CD14-positive monocyte (primary cell): ENCODE data around the gene MAP4K3. TPM values are rescaled to one million over a fixed set of nuclear protein-coding genes. Genes with fewer than 3 reads are reported as not detected.

Experiments
- DNase-seq, 3 donors: peaks; one replicate each; pipeline ENCODE4 v3.0.0-alpha.2; 2011 to 2022
- H2AFZ ChIP-seq: 2 replicates; pipeline ENCODE4 v1.6.0; 2012; ENCODE audit warnings: mild to moderate bottlenecking, low read depth, low read length, inconsistent platforms; ENCODE audit not compliant: insufficient read depth, poor library complexity, severe bottlenecking
- H3K27ac ChIP-seq, 2 donors: 1 replicate in 1 of 2; 2 replicates in 1 of 2; pipeline ENCODE4 v1.5.1; 2012 to 2013; ENCODE audit warnings: low read length in 2 of 2, control low read depth in 1 of 2, inconsistent platforms in 1 of 2, low read depth in 1 of 2, mild to moderate bottlenecking in 1 of 2
- H3K27me3 ChIP-seq, 2 donors: one replicate each; pipeline versions ENCODE4 v1.6.0 to v1.6.1; 2011 to 2013; ENCODE audit warnings: low read length in 2 of 2; ENCODE audit not compliant: control insufficient read depth in 2 of 2, insufficient read depth in 2 of 2
- H3K36me3 ChIP-seq, 2 donors: replicated peaks in 1 of 2; 1 replicate in 1 of 2; 2 replicates in 1 of 2; pipeline versions ENCODE4 v1.5.1 to v1.6.1; 2012 to 2013; ENCODE audit warnings: low read length in 2 of 2, control low read depth in 1 of 2, inconsistent platforms in 1 of 2, mild to moderate bottlenecking in 1 of 2; ENCODE audit not compliant: insufficient read depth in 2 of 2, control insufficient read depth in 1 of 2
- H3K4me1 ChIP-seq, 2 donors: 1 replicate in 1 of 2; 2 replicates in 1 of 2; pipeline versions ENCODE4 v1.5.1 to v1.6.1; 2012 to 2013; ENCODE audit warnings: low read length in 2 of 2, control low read depth in 1 of 2, inconsistent platforms in 1 of 2, mild to moderate bottlenecking in 1 of 2, moderate library complexity in 1 of 2; ENCODE audit not compliant: insufficient read depth in 2 of 2, control insufficient read depth in 1 of 2
- H3K4me2 ChIP-seq: replicated peaks from 2 replicates; pipeline ENCODE3; 2012; ENCODE audit warnings: low read length, moderate library complexity, mild to moderate bottlenecking; ENCODE audit not compliant: poor library complexity, severe bottlenecking; ENCODE audit errors: extremely low read depth
- H3K4me3 ChIP-seq, 3 experiments: fragments of 200-600 bp in 1 of 3; sonication (generic) in 1 of 3; replicated peaks in 1 of 3; 1 replicate in 2 of 3; 2 replicates in 1 of 3; pipeline ENCODE4 v1.5.1; 2011 to 2013; ENCODE audit warnings: low read length in 3 of 3, mild to moderate bottlenecking in 3 of 3, control low read depth in 2 of 3, low read depth in 2 of 3, inconsistent platforms in 1 of 3, moderate library complexity in 1 of 3
- H3K79me2 ChIP-seq: 2 replicates; pipeline ENCODE4 v1.6.0; 2012; ENCODE audit warnings: mild to moderate bottlenecking, control low read depth, inconsistent platforms, low read length, moderate library complexity; ENCODE audit not compliant: insufficient read depth
- H3K9ac ChIP-seq: 2 replicates; pipeline ENCODE4 v1.6.0; 2017; ENCODE audit warnings: low read length, mild to moderate bottlenecking; ENCODE audit not compliant: insufficient read depth, poor library complexity, severe bottlenecking
- H3K9me3 ChIP-seq, 2 donors: replicated peaks in 1 of 2; 1 replicate in 1 of 2; 2 replicates in 1 of 2; pipeline versions ENCODE4 v1.5.1 to v1.6.1; 2012 to 2013; ENCODE audit warnings: low read length in 2 of 2, control low read depth in 1 of 2; ENCODE audit not compliant: control insufficient read depth in 1 of 2, insufficient read depth in 1 of 2
- H4K20me1 ChIP-seq: 2 replicates; pipeline ENCODE4 v1.6.0; 2012; ENCODE audit warnings: mild to moderate bottlenecking, low read length, control low read depth, moderate library complexity; ENCODE audit not compliant: insufficient read depth
- H3K27ac Mint-ChIP-seq, 7 donors: one replicate each; pipeline ENCODE4 v1.8.0; 2020; ENCODE audit warnings: mild to moderate bottlenecking in 7 of 7, mixed read lengths in 7 of 7, moderate library complexity in 6 of 7, inconsistent platforms in 2 of 7
- H3K27me3 Mint-ChIP-seq, 3 donors: one replicate each; pipeline ENCODE4 v1.8.0; 2021 to 2022; ENCODE audit warnings: low read depth in 3 of 3, mild to moderate bottlenecking in 3 of 3, mixed read lengths in 3 of 3, moderate library complexity in 3 of 3, inconsistent platforms in 1 of 3
- H3K36me3 Mint-ChIP-seq, 2 donors: one replicate each; pipeline ENCODE4 v1.8.0; 2020; ENCODE audit warnings: mixed read lengths in 2 of 2, inconsistent platforms in 1 of 2, mild to moderate bottlenecking in 1 of 2
- H3K4me1 Mint-ChIP-seq: one replicate; pipeline ENCODE4 v1.8.0; 2020; ENCODE audit warnings: mild to moderate bottlenecking, mixed read lengths
- H3K4me3 Mint-ChIP-seq, 2 donors: one replicate each; pipeline ENCODE4 v1.8.0; 2020; ENCODE audit warnings: mild to moderate bottlenecking in 2 of 2, mixed read lengths in 2 of 2, moderate library complexity in 1 of 2
- H3K9me3 Mint-ChIP-seq, 7 donors: one replicate each; pipeline ENCODE4 v1.8.0; 2020 to 2022; ENCODE audit warnings: mixed read lengths in 7 of 7, mild to moderate bottlenecking in 6 of 7, moderate library complexity in 6 of 7, inconsistent platforms in 2 of 7
- CTCF ChIP-seq: fragments of 200-600 bp; IDR thresholded peaks from one replicate; pipeline ENCODE4 v1.8.0; 2022; ENCODE audit warnings: antibody characterized with exemption, mild to moderate bottlenecking
- WGBS: methylation state at CpG from one replicate; pipeline ENCODE4 v1.1.5; 2013; ENCODE audit warnings: missing lambda C conversion rate; ENCODE audit not compliant: insufficient coverage; 5-methylcytosine and 5-hydroxymethylcytosine counted together
- intact Hi-C, 2 donors: fragments of 100-400 bp; cut with micrococcal nuclease; formaldehyde crosslinking; loops; one replicate each; pipeline versions ENCODE4 v1.15.0 to v1.15.1; 2023
- polyA plus RNA-seq, 3 donors: library from polyadenylated mRNA; depleted of rRNA in 1 of 3; unstranded in 2 of 3; stranded (reverse) in 1 of 3; fragments of 300-500 nt in 2 of 3; fragments of >200 nt in 1 of 3; fragmentation: Illumina TruSeq in 2 of 3; gene quantifications; 1 replicate in 2 of 3; 2 replicates in 1 of 3; pipeline ENCODE4 v1.2.3, GENCODE V29; 2012 to 2021

MAP4K3 gene
- polyA plus RNA-seq, 3 donors = 1.0 to 8.0 (median 4.0) TPM

- Mint-ChIP-seq H3K4me3 (peak overlapping the region in 1 of 2 donors; percentile 80), H3K27ac (peak overlapping the region in 1 of 7 donors; percentile 47), H3K9me3 (peaks cover 0 to 2% (median 0%) of the 10 kb centered on the region in 7 donors), H3K4me1 (peaks cover 10% of the 10 kb centered on the region), H3K27me3 (peaks cover 0 to 1% (median 0%) of the 10 kb centered on the region in 3 donors), H3K36me3 (no peaks in the 10 kb centered on the region)
- no peaks in the 10 kb centered on the region for H3K9me3 ChIP-seq
- WGBS = 15% methylated on average over 10 of the region's 12 CpGs
- DNase-seq = no peak
- no peak overlapping the region for H3K9ac ChIP-seq
- no peak overlapping the region for H3K27ac ChIP-seq
- intact Hi-C loops = no loop called here
- H3K4me3 ChIP-seq = no peak overlapping the region
- no peaks in the 10 kb centered on the region for H3K36me3 ChIP-seq
- no peaks in the 10 kb centered on the region for H3K27me3 ChIP-seq
- H2AFZ ChIP-seq = peak overlapping the region; percentile 64
- H3K4me1 ChIP-seq = peaks cover 6 to 8% of the 10 kb centered on the region in 2 donors
- H3K79me2 ChIP-seq = no peaks in the 10 kb centered on the region
- no peak for TF ChIP-seq CTCF
- no peaks in the 10 kb centered on the region for H4K20me1 ChIP-seq
- peak overlapping the region; percentile 44 for H3K4me2 ChIP-seq
These were observed 220.5 kb downstream of the MAP4K3 start for GRCh38 chr2:39216346-39217191.

- Histone ChIP-seq H4K20me1 (no peaks in the 10 kb centered on the region), H3K4me3 (no peak overlapping the region), H2AFZ (no peak overlapping the region), H3K27me3 (no peaks in the 10 kb centered on the region), H3K36me3 (no peaks in the 10 kb centered on the region), H3K79me2 (no peaks in the 10 kb centered on the region), H3K9me3 (no peaks in the 10 kb centered on the region), H3K27ac (no peak overlapping the region), H3K4me1 (peaks cover 6 to 8% of the 10 kb centered on the region in 2 donors), H3K9ac (no peak overlapping the region), H3K4me2 (no peak overlapping the region)
- no peaks in the 10 kb centered on the region for H3K36me3 Mint-ChIP-seq
- peaks cover 10% of the 10 kb centered on the region for H3K4me1 Mint-ChIP-seq
- H3K27ac Mint-ChIP-seq = no peak overlapping the region
- H3K27me3 Mint-ChIP-seq = peaks cover 0 to 1% (median 0%) of the 10 kb centered on the region in 3 donors
- no peak overlapping the region for H3K4me3 Mint-ChIP-seq
- intact Hi-C loops = no loop called here
- no peak for DNase-seq
- peaks cover 0 to 2% (median 0%) of the 10 kb centered on the region in 7 donors for H3K9me3 Mint-ChIP-seq
- no peak for TF ChIP-seq CTCF
- no CpG with 5 or more reads among the region's 2 CpGs for WGBS
These were observed 221.5 kb downstream of the MAP4K3 start for GRCh38 chr2:39215545-39215944.
